Fibroblast of lung (primary cell): ENCODE results near the gene GPC6. TPM values are rescaled to one million over a fixed set of nuclear protein-coding genes. Genes with fewer than 3 reads are reported as not detected.

Source experiments
- DNase-seq, 2 donors: peaks; one replicate each; pipeline versions ENCODE4 v3.0.0 to v3.0.0-alpha.2; 2010; ENCODE audit warnings: low read depth in 2 of 2
- H2AFZ ChIP-seq: 2 replicates; pipeline ENCODE4 v1.5.1; 2012; ENCODE audit warnings: low read length, control low read depth, inconsistent platforms
- H3K27ac ChIP-seq: 2 replicates; pipeline ENCODE4 v1.5.1; 2011; ENCODE audit warnings: low read length, control low read depth; ENCODE audit not compliant: insufficient read depth
- H3K27me3 ChIP-seq: 2 replicates; pipeline ENCODE4 v1.5.1; 2011; ENCODE audit warnings: mild to moderate bottlenecking, low read length; ENCODE audit not compliant: control insufficient read depth, insufficient read depth
- H3K36me3 ChIP-seq: 2 replicates; pipeline ENCODE4 v1.5.1; 2011; ENCODE audit warnings: low read length; ENCODE audit not compliant: control insufficient read depth, insufficient read depth
- H3K4me1 ChIP-seq: 2 replicates; pipeline ENCODE4 v1.5.1; 2011; ENCODE audit warnings: low read length; ENCODE audit not compliant: control insufficient read depth, insufficient read depth; ENCODE audit errors: extremely low read depth
- H3K4me2 ChIP-seq: 2 replicates; pipeline ENCODE4 v1.5.1; 2011; ENCODE audit warnings: low read length, control low read depth; ENCODE audit not compliant: insufficient read depth; ENCODE audit errors: extremely low read depth
- H3K4me3 ChIP-seq, 4 experiments: fragments of 200-600 bp in 1 of 4; sonication (generic) in 1 of 4; replicated peaks in 1 of 4; 2 replicates each; pipeline ENCODE4 v1.5.1; 2011 to 2016; ENCODE audit warnings: low read length in 4 of 4, low read depth in 3 of 4, mild to moderate bottlenecking in 3 of 4, control low read depth in 2 of 4, inconsistent platforms in 1 of 4, mixed read lengths in 1 of 4; ENCODE audit not compliant: insufficient read depth in 1 of 4; ENCODE audit errors: control extremely low read depth in 1 of 4
- H3K79me2 ChIP-seq: 2 replicates; pipeline ENCODE4 v1.5.1; 2012; ENCODE audit warnings: mild to moderate bottlenecking, low read length, inconsistent platforms; ENCODE audit not compliant: control insufficient read depth, insufficient read depth
- H3K9ac ChIP-seq: 2 replicates; pipeline ENCODE4 v1.5.1; 2011; ENCODE audit warnings: mild to moderate bottlenecking, low read length, control low read depth; ENCODE audit not compliant: insufficient read depth
- H3K9me3 ChIP-seq: 2 replicates; pipeline ENCODE4 v1.5.1; 2012; ENCODE audit warnings: low read depth, low read length; ENCODE audit not compliant: control insufficient read depth, insufficient read depth
- H4K20me1 ChIP-seq: 2 replicates; pipeline ENCODE4 v1.5.1; 2011; ENCODE audit warnings: low read length; ENCODE audit not compliant: control insufficient read depth, insufficient read depth; ENCODE audit errors: extremely low read depth
- EZH2 ChIP-seq: IDR thresholded peaks from 2 replicates; pipeline ENCODE4 v1.5.1; 2012; ENCODE audit warnings: low read length, control low read depth, mild to moderate bottlenecking; ENCODE audit errors: missing control alignments
- polyA plus RNA-seq, 2 donors: library from polyadenylated mRNA; depleted of rRNA in 1 of 2; stranded (reverse) in 1 of 2; unstranded in 1 of 2; fragments of >200 nt; gene quantifications; 2 replicates each; pipeline ENCODE4 v1.2.1, GENCODE V29; 2011 to 2012; ENCODE audit warnings: missing spikeins in 1 of 2
- total RNA-seq: library from RNA; depleted of rRNA; stranded (reverse); fragments of >200 nt; gene quantifications from 2 replicates; pipeline ENCODE4 v1.2.1, GENCODE V29; 2014
- TF ChIP-seq, protein P1 (sequence below), 2 donors: IDR thresholded peaks in 1 of 2; conservative IDR thresholded peaks in 1 of 2; 1 replicate in 1 of 2; 2 replicates in 1 of 2; pipeline ENCODE4 v1.5.1; 2011 to 2012; ENCODE audit warnings: low read length in 2 of 2, control low read depth in 1 of 2, inconsistent platforms in 1 of 2, low read depth in 1 of 2, mild to moderate bottlenecking in 1 of 2

Gene GPC6
- total and polyA plus RNA-seq, 2 donors (not counting 1 experiment from before 2014, with no cell fraction given), result 11.2 to 33.7 TPM

DNA sequence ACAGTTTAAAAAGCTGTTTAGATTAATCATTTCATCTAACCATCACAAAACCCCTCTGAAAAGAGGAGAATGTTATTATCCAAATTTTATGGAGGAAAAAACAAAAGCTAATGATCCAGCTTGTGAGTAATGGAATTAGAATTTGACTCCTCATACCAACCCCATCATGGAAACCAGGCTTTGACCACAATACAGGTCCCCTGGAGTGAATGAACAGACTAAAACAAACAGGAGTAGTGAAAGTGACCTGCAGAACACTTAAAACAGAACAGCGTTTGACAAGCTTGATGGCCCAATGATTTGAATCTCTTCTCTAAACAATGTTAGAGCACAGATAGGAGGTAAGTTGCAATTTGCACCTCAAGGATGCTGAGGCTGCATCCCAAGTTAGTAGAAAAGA, 1022.9 kb downstream of the GPC6 start:
- DNase-seq, result peak; percentile 63 to 94
- Histone ChIP-seq H3K27ac (no peak overlapping the region), H3K4me1 (no peaks in the 10 kb centered on the region), H3K4me2 (no peak overlapping the region), H3K79me2 (no peaks in the 10 kb centered on the region), H3K27me3 (no peaks in the 10 kb centered on the region), H3K36me3 (no peaks in the 10 kb centered on the region), H3K4me3 (no peak overlapping the region), H2AFZ (no peak overlapping the region), H3K9ac (no peak overlapping the region), H4K20me1 (no peaks in the 10 kb centered on the region), H3K9me3 (no peaks in the 10 kb centered on the region)
- no peak for TF ChIP-seq EZH2
- TF ChIP-seq, protein P1, sequence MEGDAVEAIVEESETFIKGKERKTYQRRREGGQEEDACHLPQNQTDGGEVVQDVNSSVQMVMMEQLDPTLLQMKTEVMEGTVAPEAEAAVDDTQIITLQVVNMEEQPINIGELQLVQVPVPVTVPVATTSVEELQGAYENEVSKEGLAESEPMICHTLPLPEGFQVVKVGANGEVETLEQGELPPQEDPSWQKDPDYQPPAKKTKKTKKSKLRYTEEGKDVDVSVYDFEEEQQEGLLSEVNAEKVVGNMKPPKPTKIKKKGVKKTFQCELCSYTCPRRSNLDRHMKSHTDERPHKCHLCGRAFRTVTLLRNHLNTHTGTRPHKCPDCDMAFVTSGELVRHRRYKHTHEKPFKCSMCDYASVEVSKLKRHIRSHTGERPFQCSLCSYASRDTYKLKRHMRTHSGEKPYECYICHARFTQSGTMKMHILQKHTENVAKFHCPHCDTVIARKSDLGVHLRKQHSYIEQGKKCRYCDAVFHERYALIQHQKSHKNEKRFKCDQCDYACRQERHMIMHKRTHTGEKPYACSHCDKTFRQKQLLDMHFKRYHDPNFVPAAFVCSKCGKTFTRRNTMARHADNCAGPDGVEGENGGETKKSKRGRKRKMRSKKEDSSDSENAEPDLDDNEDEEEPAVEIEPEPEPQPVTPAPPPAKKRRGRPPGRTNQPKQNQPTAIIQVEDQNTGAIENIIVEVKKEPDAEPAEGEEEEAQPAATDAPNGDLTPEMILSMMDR (conservative IDR thresholded peaks at IDR 0.05 in 1 of 2, IDR thresholded peaks at IDR 0.05 in 1 of 2; ENCODE audit: low read depth in 1 of 2, low read length in 2 of 2), result no peak

DNA sequence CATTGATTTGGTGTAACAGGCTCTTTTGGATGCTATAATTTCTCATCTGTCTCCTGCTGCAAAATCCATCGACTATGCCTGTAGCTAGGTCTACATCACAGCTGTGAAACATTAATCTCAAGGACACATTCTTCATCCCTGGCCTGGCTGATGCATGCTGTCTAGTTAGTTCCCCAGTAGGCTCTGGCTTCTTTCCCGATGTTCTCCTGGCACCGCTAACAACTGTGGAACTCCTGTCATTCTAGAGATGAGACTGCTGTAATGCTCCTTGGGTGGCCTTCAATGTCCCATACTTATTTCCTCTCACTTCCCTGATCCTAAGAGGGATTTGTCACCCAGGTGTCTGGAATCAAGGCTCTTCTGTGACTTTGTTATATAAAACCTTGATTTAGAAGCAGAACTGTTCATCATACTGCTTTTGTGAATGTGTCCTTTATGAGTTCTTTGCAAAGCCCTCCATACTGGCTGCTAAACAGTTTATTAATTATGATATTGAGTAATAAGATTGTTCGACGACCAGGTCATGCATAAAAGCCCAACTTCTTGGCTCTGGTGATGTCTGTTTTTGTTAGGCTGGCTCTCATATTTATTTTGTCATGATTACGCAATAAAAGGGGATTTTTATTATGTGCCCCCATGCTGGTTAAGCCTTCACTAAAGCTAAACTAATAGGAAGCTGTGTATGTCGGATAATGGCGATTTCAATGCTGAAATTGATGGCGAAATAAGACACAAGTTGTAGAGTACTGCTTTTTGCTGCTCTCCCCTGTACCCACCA, 1025.4 kb downstream of the GPC6 start:
- H3K4me1 ChIP-seq, result no peaks in the 10 kb centered on the region
- H2AFZ ChIP-seq, result no peak overlapping the region
- no peaks in the 10 kb centered on the region for H4K20me1 ChIP-seq
- no peak overlapping the region for H3K9ac ChIP-seq
- no peak for TF ChIP-seq EZH2
- TF ChIP-seq, protein P1 (conservative IDR thresholded peaks at IDR 0.05 in 1 of 2, IDR thresholded peaks at IDR 0.05 in 1 of 2; ENCODE audit: low read depth in 1 of 2, low read length in 2 of 2), result no peak
- H3K4me3 ChIP-seq, result no peak overlapping the region
- no peak overlapping the region for H3K27ac ChIP-seq
- no peaks in the 10 kb centered on the region for H3K36me3 ChIP-seq
- H3K79me2 ChIP-seq, result no peaks in the 10 kb centered on the region
- no peaks in the 10 kb centered on the region for H3K9me3 ChIP-seq
- peak; percentile 69 to 77 for DNase-seq
- no peak overlapping the region for H3K4me2 ChIP-seq
- H3K27me3 ChIP-seq, result no peaks in the 10 kb centered on the region

DNA sequence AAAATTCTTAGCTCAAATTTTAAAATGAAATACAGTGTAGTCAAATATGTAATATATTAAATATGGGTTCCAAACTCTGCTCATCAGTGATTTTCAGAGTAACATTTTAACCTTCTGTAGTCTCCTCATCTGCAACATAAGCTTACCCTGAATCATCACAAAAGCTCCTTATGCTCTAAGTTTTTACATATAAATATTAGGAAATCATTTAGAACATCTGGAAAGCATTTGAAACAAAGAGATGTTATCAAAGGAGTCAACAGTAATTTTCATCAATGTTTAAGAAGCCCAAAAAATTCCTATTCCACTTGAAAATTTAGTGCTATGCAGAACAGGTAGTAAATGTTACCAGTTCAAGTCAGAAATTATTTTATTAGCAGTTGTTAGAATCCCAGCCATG, 1028.1 kb downstream of the GPC6 start:
- Histone ChIP-seq H3K27ac (no peak overlapping the region), H3K9ac (no peak overlapping the region), H3K4me3 (no peak overlapping the region), H3K36me3 (no peaks in the 10 kb centered on the region), H3K79me2 (no peaks in the 10 kb centered on the region), H3K27me3 (no peaks in the 10 kb centered on the region), H3K9me3 (no peaks in the 10 kb centered on the region), H4K20me1 (no peaks in the 10 kb centered on the region), H3K4me1 (no peaks in the 10 kb centered on the region), H3K4me2 (no peak overlapping the region), H2AFZ (no peak overlapping the region)
- TF ChIP-seq, protein P1 (conservative IDR thresholded peaks at IDR 0.05 in 1 of 2, IDR thresholded peaks at IDR 0.05 in 1 of 2; ENCODE audit: low read depth in 1 of 2, low read length in 2 of 2), result no peak
- no peak for TF ChIP-seq EZH2
- peak in 1 of 2 donors; percentile 13 for DNase-seq
